Measurements from ENCODE around the gene DNAAF9. TPM values are rescaled to one million over a fixed set of nuclear protein-coding genes. Genes with fewer than 3 reads are reported as not detected.
A peak's percentile ranks its signal among the peaks of the same experiment; 100 is the strongest.

DNAAF9 gene
- total RNA-seq, 1 experiment from 2014 or later, result 7.6 TPM

GRCh38 chr20:3413393-3413889 is 6.0 kb upstream of the DNAAF9 start:
- TF ChIP-seq CTCF (IDR thresholded peaks at IDR 0.05; ENCODE audit: unreplicated experiment), result no peak
- intact Hi-C loops (cut with micrococcal nuclease), result no loop called here
- no peaks in the 10 kb centered on the region for H3K4me1 Mint-ChIP-seq (ENCODE audit: insufficient read depth, unreplicated experiment)
- BruUV-seq (replicated peaks), result no TSS peak
- no peaks in the 10 kb centered on the region for H3K27me3 Mint-ChIP-seq (ENCODE audit: insufficient read depth, unreplicated experiment)
- H3K4me3 Mint-ChIP-seq (ENCODE audit: unreplicated experiment), result no peak overlapping the region
- H3K27ac Mint-ChIP-seq (ENCODE audit: low read depth, unreplicated experiment), result no peak overlapping the region
- CTCF ChIA-PET, result no interaction called here
- no peak for DNase-seq (ENCODE audit: unreplicated experiment)
- no peaks in the 10 kb centered on the region for H3K9me3 Mint-ChIP-seq (ENCODE audit: unreplicated experiment)
- POLR2A ChIA-PET, result no interaction called here
- H3K36me3 Mint-ChIP-seq (ENCODE audit: insufficient read depth, unreplicated experiment), result no peaks in the 10 kb centered on the region

GRCh38 chr20:3412600-3413392 is 5.3 kb upstream of the DNAAF9 start:
- CTCF ChIA-PET, result interaction anchor here (0.7 to 0.9 kb wide), 2 partner anchors 81 to 113 kb away, joined by 3 to 4 read pairs; no protein-coding TSS in a partner anchor
- Mint-ChIP-seq H3K4me1 (ENCODE audit: insufficient read depth, unreplicated experiment) (no peaks in the 10 kb centered on the region), H3K4me3 (ENCODE audit: unreplicated experiment) (no peak overlapping the region), H3K27me3 (ENCODE audit: insufficient read depth, unreplicated experiment) (no peaks in the 10 kb centered on the region), H3K9me3 (ENCODE audit: unreplicated experiment) (no peaks in the 10 kb centered on the region), H3K36me3 (ENCODE audit: insufficient read depth, unreplicated experiment) (no peaks in the 10 kb centered on the region), H3K27ac (ENCODE audit: low read depth, unreplicated experiment) (no peak overlapping the region)
- BruUV-seq (replicated peaks), result no TSS peak
- POLR2A ChIA-PET, result interaction anchor here (0.7 to 1.6 kb wide), 3 partner anchors 8 to 57 kb away, joined by 3 to 4 read pairs (median 3); no protein-coding TSS in a partner anchor
- TF ChIP-seq CTCF (IDR thresholded peaks at IDR 0.05; ENCODE audit: unreplicated experiment), result no peak
- intact Hi-C loops (cut with micrococcal nuclease), result no loop called here
- DNase-seq (ENCODE audit: unreplicated experiment), result no peak

- BruUV-seq (replicated peaks), result no TSS peak
- peaks cover 16% of the 10 kb centered on the region for H3K4me1 Mint-ChIP-seq (ENCODE audit: insufficient read depth, unreplicated experiment)
- CTCF ChIA-PET, result no interaction called here
- POLR2A ChIA-PET, result interaction anchor here (3.7 to 5.5 kb wide), 2 partner anchors 10 to 59 kb away, joined by 22 to 141 read pairs; partner anchors contain the start of gene ATRN
- no peak overlapping the region for H3K27ac Mint-ChIP-seq (ENCODE audit: low read depth, unreplicated experiment)
- no peaks in the 10 kb centered on the region for H3K27me3 Mint-ChIP-seq (ENCODE audit: insufficient read depth, unreplicated experiment)
- DNase-seq (ENCODE audit: unreplicated experiment), result no peak
- H3K9me3 Mint-ChIP-seq (ENCODE audit: unreplicated experiment), result no peaks in the 10 kb centered on the region
- no peak overlapping the region for H3K4me3 Mint-ChIP-seq (ENCODE audit: unreplicated experiment)
- intact Hi-C loops (cut with micrococcal nuclease), result no loop called here
- no peak for TF ChIP-seq CTCF (IDR thresholded peaks at IDR 0.05; ENCODE audit: unreplicated experiment)
- H3K36me3 Mint-ChIP-seq (ENCODE audit: insufficient read depth, unreplicated experiment), result no peaks in the 10 kb centered on the region
Observed at GRCh38 chr20:3410464-3410863, 3.0 kb upstream of the DNAAF9 start.

- no TSS peak for BruUV-seq (replicated peaks)
- DNase-seq (ENCODE audit: unreplicated experiment), result no peak
- Mint-ChIP-seq H3K27ac (ENCODE audit: low read depth, unreplicated experiment) (peak overlapping the region; percentile 75), H3K9me3 (ENCODE audit: unreplicated experiment) (no peaks in the 10 kb centered on the region), H3K36me3 (ENCODE audit: insufficient read depth, unreplicated experiment) (no peaks in the 10 kb centered on the region), H3K4me3 (ENCODE audit: unreplicated experiment) (peak overlapping the region; percentile 90), H3K4me1 (ENCODE audit: insufficient read depth, unreplicated experiment) (peaks cover 22% of the 10 kb centered on the region), H3K27me3 (ENCODE audit: insufficient read depth, unreplicated experiment) (no peaks in the 10 kb centered on the region)
- TF ChIP-seq CTCF (IDR thresholded peaks at IDR 0.05; ENCODE audit: unreplicated experiment), result no peak
- ChIA-PET POLR2A (interaction anchor here (0.6 to 5.5 kb wide), 9 partner anchors 10 to 267 kb away, joined by 3 to 141 read pairs (median 10); partner anchors contain the start of gene ATRN), CTCF (interaction anchor here (0.6 to 1.5 kb wide), 6 partner anchors 9 to 85 kb away, joined by 3 to 5 read pairs (median 4); partner anchors contain the start of gene ATRN)
- intact Hi-C loops (cut with micrococcal nuclease), result loop anchor here (5.0 kb wide), 1 partner anchor 63 kb away; the partner anchor contains the start of gene ATRN
Observed at GRCh38 chr20:3409417-3409816, 1.9 kb upstream of the DNAAF9 start.
